OCI-LY1 (cell line): ENCODE data around the gene GRK4.

Source experiments
- EZH2 ChIP-seq: fragments of 200-600 bp; sonication (generic), shearing (Covaris generic); IDR thresholded peaks from 2 replicates; pipeline ENCODE4 v1.8.0; 2017; ENCODE audit warnings: borderline replicate concordance, mixed run types, mild to moderate bottlenecking, antibody characterized with exemption, low read length, moderate library complexity, mixed read lengths
- TF ChIP-seq, protein P1 (sequence below): fragments of 200-600 bp; sonication (generic), shearing (Covaris generic); IDR thresholded peaks from 2 replicates; pipeline ENCODE4 v1.5.1; 2017; ENCODE audit warnings: mild to moderate bottlenecking, antibody characterized with exemption, low read length, moderate library complexity, mixed read lengths

DNA sequence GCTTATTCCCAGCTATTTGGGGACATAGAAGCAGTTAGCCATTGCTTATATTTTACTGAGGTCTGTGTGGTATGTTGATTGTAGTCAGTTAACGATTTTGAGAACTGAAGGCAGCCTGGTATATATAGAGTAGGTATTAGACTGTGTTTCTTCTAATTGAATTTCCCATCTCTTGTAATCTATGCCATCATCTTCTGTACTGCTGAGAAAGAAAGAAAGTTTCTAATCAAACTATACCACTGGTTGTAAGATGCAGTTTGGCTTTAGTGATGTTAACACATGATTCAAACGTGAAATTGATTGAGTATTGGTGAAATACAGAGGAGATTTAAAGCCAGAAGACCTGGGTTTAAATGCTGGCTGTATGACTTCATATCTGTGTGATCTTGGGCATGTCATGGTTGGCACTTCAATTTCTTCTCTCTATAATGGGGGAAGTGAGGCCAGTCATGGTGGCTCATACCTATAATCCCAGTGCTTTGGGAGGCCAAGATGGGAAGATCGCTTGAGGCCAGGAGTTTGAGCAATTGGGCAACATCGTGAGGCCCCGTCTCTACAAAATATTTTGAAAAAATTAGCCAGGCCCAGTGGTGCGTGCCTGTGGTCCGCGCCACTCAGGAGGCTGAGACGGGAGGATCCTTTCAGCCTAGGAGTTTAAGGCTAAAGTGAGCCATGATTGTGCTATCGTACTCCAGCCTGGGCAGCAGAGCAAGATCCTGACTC, 122.7 kb downstream of the GRK4 start:
- TF ChIP-seq, protein P1, sequence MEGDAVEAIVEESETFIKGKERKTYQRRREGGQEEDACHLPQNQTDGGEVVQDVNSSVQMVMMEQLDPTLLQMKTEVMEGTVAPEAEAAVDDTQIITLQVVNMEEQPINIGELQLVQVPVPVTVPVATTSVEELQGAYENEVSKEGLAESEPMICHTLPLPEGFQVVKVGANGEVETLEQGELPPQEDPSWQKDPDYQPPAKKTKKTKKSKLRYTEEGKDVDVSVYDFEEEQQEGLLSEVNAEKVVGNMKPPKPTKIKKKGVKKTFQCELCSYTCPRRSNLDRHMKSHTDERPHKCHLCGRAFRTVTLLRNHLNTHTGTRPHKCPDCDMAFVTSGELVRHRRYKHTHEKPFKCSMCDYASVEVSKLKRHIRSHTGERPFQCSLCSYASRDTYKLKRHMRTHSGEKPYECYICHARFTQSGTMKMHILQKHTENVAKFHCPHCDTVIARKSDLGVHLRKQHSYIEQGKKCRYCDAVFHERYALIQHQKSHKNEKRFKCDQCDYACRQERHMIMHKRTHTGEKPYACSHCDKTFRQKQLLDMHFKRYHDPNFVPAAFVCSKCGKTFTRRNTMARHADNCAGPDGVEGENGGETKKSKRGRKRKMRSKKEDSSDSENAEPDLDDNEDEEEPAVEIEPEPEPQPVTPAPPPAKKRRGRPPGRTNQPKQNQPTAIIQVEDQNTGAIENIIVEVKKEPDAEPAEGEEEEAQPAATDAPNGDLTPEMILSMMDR: no peak
- TF ChIP-seq EZH2: no peak
